Sigmoid colon (tissue), 3 donors: ENCODE data around the gene ADGRV1.

Source experiments
- POLR2A ChIP-seq, 2 donors: fragments of 450-650 bp; IDR thresholded peaks; one replicate each; pipeline ENCODE4 v1.6.1; 2016; ENCODE audit warnings: antibody characterized with exemption in 2 of 2, mild to moderate bottlenecking in 2 of 2, moderate library complexity in 2 of 2
- TF ChIP-seq, protein P1 (sequence below), 4 experiments: fragments of 450-650 bp in 3 of 4; fragments of 200-600 bp in 1 of 4; IDR thresholded peaks; one replicate each; pipeline ENCODE4 v1.5.1; 2016 to 2019; ENCODE audit warnings: antibody characterized with exemption in 4 of 4, mild to moderate bottlenecking in 3 of 4, moderate library complexity in 2 of 4

DNA sequence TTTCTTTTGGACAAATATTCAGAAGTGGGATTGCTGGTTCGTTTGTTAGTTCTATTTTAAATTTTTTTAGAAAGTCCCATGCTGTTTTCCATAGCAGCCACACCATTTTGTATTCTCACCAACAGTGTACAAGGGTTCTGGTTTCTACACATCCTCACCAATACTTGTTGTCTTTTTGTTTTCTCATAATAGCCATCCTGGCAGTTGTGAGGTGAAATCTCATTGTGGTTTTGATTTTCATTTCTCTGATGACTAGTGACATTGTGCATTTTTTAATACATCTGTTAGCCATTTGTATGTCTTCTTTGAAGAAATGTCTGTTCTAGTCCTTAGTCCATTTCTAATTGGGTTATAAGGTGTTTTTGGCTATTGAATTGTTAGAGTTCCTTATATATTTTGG, 610.3 kb downstream of the ADGRV1 start:
- TF ChIP-seq, protein P1, sequence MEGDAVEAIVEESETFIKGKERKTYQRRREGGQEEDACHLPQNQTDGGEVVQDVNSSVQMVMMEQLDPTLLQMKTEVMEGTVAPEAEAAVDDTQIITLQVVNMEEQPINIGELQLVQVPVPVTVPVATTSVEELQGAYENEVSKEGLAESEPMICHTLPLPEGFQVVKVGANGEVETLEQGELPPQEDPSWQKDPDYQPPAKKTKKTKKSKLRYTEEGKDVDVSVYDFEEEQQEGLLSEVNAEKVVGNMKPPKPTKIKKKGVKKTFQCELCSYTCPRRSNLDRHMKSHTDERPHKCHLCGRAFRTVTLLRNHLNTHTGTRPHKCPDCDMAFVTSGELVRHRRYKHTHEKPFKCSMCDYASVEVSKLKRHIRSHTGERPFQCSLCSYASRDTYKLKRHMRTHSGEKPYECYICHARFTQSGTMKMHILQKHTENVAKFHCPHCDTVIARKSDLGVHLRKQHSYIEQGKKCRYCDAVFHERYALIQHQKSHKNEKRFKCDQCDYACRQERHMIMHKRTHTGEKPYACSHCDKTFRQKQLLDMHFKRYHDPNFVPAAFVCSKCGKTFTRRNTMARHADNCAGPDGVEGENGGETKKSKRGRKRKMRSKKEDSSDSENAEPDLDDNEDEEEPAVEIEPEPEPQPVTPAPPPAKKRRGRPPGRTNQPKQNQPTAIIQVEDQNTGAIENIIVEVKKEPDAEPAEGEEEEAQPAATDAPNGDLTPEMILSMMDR (IDR thresholded peaks at IDR 0.05), result no peak
- no peak for TF ChIP-seq POLR2A (IDR thresholded peaks at IDR 0.05)
